Measurements from ENCODE around the gene AMDHD1. TPM values are rescaled to one million over a fixed set of nuclear protein-coding genes. Genes with fewer than 3 reads are reported as not detected.
"Not testable (repeated sequence)": the region's sequence is repeated elsewhere in the genome, so short reads cannot be mapped to it uniquely, and the experiment has no call there.

Gene AMDHD1
- polyA plus RNA-seq, 4 donors: 1.0 to 1.5 (median 1.2) TPM

- no peak for DNase-seq (ENCODE audit: low read depth in 4 of 4, low spot score in 3 of 4)
Measured at GRCh38 chr12:95962222-95962621, 19.1 kb downstream of the AMDHD1 start.

GRCh38 chr12:95963096-95963495 is 20.0 kb downstream of the AMDHD1 start:
- no peak for DNase-seq (ENCODE audit: low read depth in 4 of 4, low spot score in 3 of 4)

GRCh38 chr12:95966287-95966870 is 23.2 kb downstream of the AMDHD1 start:
- DNase-seq (ENCODE audit: low read depth in 4 of 4, low spot score in 3 of 4): no peak

- no peak for DNase-seq (ENCODE audit: low read depth in 4 of 4, low spot score in 3 of 4)
Measured at GRCh38 chr12:95967301-95967700, 24.2 kb downstream of the AMDHD1 start.

- DNase-seq (ENCODE audit: low read depth in 4 of 4, low spot score in 3 of 4): not testable (repeated sequence)
Measured at GRCh38 chr12:95969116-95969515, 26.0 kb downstream of the AMDHD1 start.

GRCh38 chr12:95970905-95971304 is 27.8 kb downstream of the AMDHD1 start:
- no peak for DNase-seq (ENCODE audit: low read depth in 4 of 4, low spot score in 3 of 4)

- no peak for DNase-seq (ENCODE audit: low read depth in 4 of 4, low spot score in 3 of 4)
Measured at GRCh38 chr12:95972832-95973456, 29.8 kb downstream of the AMDHD1 start.

- DNase-seq (ENCODE audit: low read depth in 4 of 4, low spot score in 3 of 4): no peak
Measured at GRCh38 chr12:95974358-95974757, 31.2 kb downstream of the AMDHD1 start.

GRCh38 chr12:95975491-95975890 is 32.4 kb downstream of the AMDHD1 start:
- no peak for DNase-seq (ENCODE audit: low read depth in 4 of 4, low spot score in 3 of 4)

GRCh38 chr12:95976416-95976832 is 33.3 kb downstream of the AMDHD1 start:
- no peak for DNase-seq (ENCODE audit: low read depth in 4 of 4, low spot score in 3 of 4)

GRCh38 chr12:95977764-95978305 is 34.7 kb downstream of the AMDHD1 start:
- DNase-seq (ENCODE audit: low read depth in 4 of 4, low spot score in 3 of 4): no peak

- no peak for DNase-seq (ENCODE audit: low read depth in 4 of 4, low spot score in 3 of 4)
Measured at GRCh38 chr12:95978351-95978750, 35.2 kb downstream of the AMDHD1 start.

- no peak for DNase-seq (ENCODE audit: low read depth in 4 of 4, low spot score in 3 of 4)
Measured at GRCh38 chr12:95978774-95979173, 35.6 kb downstream of the AMDHD1 start.

- DNase-seq (ENCODE audit: low read depth in 4 of 4, low spot score in 3 of 4): no peak
Measured at GRCh38 chr12:95980437-95980836, 37.3 kb downstream of the AMDHD1 start.

- no peak for DNase-seq (ENCODE audit: low read depth in 4 of 4, low spot score in 3 of 4)
Measured at GRCh38 chr12:95982602-95983001, 39.5 kb downstream of the AMDHD1 start.

GRCh38 chr12:95984682-95985081 is 41.6 kb downstream of the AMDHD1 start:
- DNase-seq (ENCODE audit: low read depth in 4 of 4, low spot score in 3 of 4): no peak

GRCh38 chr12:95986635-95987570 is 43.8 kb downstream of the AMDHD1 start:
- no peak for DNase-seq (ENCODE audit: low read depth in 4 of 4, low spot score in 3 of 4)

GRCh38 chr12:95988506-95989275 is 45.6 kb downstream of the AMDHD1 start:
- DNase-seq (ENCODE audit: low read depth in 4 of 4, low spot score in 3 of 4): no peak

GRCh38 chr12:95989504-95990123 is 46.5 kb downstream of the AMDHD1 start:
- no peak for DNase-seq (ENCODE audit: low read depth in 4 of 4, low spot score in 3 of 4)

GRCh38 chr12:95990136-95990535 is 47.0 kb downstream of the AMDHD1 start:
- DNase-seq (ENCODE audit: low read depth in 4 of 4, low spot score in 3 of 4): no peak
